RWPE1 (cell line): ENCODE results near the gene POLR3B.

Source experiments
- CTCF ChIA-PET: fragments of 350-600 bp; sonication (Branson Sonifier 250); formaldehyde crosslinking; extraction: SDS; loops from one replicate; lab custom pipeline; 2021; lab: Yijun Ruan, JAX
- POLR2A ChIA-PET: fragments of 400-600 bp; formaldehyde crosslinking; extraction: SDS; loops from one replicate; lab custom pipeline; 2020; ENCODE audit warnings: antibody characterized with exemption; ENCODE audit not compliant: low non-redundant PET; lab: Yijun Ruan, JAX
- DNase-seq: peaks from one replicate; pipeline ENCODE4 v3.0.0; 2012; ENCODE audit warnings: low spot score
- H3K27ac ChIP-seq: fragments of 450-650 bp; 2 replicates; pipeline ENCODE4 v1.5.1; 2017
- TF ChIP-seq, protein P1 (sequence below): fragments of 450-650 bp; conservative IDR thresholded peaks from 2 replicates; pipeline ENCODE4 v1.5.1; 2017; ENCODE audit warnings: low read depth, mild to moderate bottlenecking

Gene POLR3B

DNA sequence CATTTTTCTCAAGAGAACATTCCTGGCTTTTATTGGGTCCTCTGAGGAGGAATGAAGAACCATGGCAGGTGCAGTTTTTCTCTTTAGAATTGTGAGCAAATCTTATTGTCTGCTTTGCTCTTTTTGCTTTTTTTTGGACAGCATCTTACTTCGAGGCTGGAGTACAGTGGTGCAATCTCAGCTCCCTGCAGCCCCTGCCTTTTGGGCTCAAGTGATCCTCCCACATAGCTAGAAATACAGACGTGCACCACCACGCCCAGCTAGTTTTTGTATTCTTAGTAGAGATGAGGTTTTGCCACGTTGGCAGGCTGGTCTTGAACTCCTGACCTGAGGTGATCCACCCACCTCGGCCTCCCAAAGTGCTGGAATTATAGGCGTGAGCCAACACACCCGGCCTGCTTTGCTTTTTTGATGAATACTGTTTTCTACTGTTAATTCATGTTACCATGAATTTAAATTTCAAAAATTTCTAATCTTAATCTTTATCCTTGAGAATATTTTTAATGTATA, 71.5 kb downstream of the POLR3B start:
- no peak overlapping the region for H3K27ac ChIP-seq
- CTCF ChIA-PET = no interaction called here
- DNase-seq = no peak
- POLR2A ChIA-PET = no interaction called here
- TF ChIP-seq, protein P1, sequence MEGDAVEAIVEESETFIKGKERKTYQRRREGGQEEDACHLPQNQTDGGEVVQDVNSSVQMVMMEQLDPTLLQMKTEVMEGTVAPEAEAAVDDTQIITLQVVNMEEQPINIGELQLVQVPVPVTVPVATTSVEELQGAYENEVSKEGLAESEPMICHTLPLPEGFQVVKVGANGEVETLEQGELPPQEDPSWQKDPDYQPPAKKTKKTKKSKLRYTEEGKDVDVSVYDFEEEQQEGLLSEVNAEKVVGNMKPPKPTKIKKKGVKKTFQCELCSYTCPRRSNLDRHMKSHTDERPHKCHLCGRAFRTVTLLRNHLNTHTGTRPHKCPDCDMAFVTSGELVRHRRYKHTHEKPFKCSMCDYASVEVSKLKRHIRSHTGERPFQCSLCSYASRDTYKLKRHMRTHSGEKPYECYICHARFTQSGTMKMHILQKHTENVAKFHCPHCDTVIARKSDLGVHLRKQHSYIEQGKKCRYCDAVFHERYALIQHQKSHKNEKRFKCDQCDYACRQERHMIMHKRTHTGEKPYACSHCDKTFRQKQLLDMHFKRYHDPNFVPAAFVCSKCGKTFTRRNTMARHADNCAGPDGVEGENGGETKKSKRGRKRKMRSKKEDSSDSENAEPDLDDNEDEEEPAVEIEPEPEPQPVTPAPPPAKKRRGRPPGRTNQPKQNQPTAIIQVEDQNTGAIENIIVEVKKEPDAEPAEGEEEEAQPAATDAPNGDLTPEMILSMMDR = no peak

DNA sequence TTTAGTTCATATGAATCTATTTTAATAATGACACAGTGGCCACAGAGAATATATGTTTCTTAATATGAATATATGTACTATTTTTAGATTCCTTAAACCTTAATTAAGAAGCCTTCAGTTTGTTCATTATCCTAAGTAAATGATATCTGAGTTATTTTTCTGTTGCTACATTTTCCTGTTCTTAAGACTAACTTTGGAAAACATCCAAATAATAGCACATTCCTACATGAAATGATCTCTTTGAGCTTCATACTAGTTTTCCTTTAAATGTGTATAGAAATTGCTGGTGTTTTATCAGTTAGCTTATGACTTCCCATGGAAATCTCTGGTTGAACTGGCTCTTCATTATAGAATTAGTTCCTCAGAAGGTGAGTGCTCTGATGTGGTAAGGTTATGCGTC, 72.1 kb downstream of the POLR3B start:
- ChIA-PET POLR2A (no interaction called here), CTCF (no interaction called here)
- DNase-seq = no peak
- no peak overlapping the region for H3K27ac ChIP-seq
- TF ChIP-seq, protein P1 = no peak

DNA sequence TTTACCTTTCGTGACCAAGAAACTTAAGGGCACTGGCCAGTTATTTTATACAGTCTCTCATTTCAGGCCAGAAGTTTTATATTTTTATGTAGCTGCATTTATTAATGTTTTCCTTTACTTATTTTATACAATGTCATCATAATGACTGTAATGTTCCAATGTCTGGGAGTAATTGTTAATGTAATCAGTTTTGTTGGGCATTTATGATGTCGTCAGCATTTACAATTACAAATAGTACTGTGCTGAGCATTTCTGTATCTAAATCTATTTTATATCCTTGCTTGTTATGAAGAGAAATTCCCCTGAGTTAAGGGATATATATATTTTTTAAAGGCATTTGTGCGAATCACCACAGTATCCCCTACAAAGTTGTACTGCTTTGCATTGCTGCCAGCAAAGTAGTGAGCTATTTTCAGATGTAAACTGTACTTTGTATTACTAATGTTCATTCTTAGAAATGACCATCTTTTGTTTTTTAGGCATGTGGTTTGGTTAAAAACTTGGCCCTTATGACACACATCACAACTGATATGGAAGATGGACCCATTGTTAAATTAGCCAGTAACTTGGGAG, 74.4 kb downstream of the POLR3B start:
- no peak for DNase-seq
- H3K27ac ChIP-seq = no peak overlapping the region
- ChIA-PET POLR2A (no interaction called here), CTCF (no interaction called here)
- TF ChIP-seq, protein P1 = no peak

DNA sequence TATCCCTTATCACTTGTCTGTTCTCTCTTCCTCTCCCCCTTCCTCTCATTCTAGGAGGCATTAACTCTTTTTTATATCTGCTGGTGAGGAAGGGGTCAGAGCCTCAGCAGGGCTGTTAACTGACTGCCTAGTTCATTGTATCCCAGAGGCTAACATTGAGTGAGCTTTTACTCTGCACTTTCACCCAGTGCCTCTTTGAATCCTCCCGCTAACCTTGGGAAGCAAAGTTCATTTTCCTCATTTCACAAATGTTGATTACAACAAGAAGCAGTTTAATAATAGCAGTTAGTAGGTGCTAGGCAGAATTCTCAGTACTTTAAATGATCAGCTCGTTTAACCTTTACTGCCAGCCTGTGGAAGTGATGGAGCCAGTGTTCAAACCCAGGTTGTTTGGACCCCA, 75.5 kb downstream of the POLR3B start:
- H3K27ac ChIP-seq = no peak overlapping the region
- no peak for DNase-seq
- CTCF ChIA-PET = interaction anchor here (1.1 kb wide), 1 partner anchor 421 kb away, joined by 3 read pairs; no protein-coding TSS in a partner anchor
- POLR2A ChIA-PET = no interaction called here
- TF ChIP-seq, protein P1 = no peak

DNA sequence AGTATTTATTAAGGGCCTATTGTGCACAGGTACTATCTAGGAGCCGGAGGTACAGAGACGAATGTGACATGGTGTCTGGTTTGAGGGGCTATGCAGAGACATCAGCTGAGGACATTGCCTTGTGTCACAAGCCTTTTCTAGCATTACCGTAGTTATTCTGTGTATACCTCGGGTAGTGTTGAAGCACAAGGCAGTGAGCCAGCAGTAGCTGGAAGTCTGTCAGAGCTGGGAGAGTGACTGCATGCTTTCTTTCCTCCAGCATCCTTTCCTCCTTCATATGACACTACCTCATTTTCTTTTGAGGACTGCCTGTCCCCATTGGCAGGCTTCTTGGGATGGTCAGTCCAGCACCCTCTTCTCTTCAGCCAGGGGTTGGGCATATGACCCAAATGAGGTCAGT, 77.0 kb downstream of the POLR3B start:
- CTCF ChIA-PET = interaction anchor here (1.0 kb wide), 1 partner anchor 15 kb away, joined by 4 read pairs; no protein-coding TSS in a partner anchor
- POLR2A ChIA-PET = no interaction called here
- TF ChIP-seq, protein P1 = no peak

DNA sequence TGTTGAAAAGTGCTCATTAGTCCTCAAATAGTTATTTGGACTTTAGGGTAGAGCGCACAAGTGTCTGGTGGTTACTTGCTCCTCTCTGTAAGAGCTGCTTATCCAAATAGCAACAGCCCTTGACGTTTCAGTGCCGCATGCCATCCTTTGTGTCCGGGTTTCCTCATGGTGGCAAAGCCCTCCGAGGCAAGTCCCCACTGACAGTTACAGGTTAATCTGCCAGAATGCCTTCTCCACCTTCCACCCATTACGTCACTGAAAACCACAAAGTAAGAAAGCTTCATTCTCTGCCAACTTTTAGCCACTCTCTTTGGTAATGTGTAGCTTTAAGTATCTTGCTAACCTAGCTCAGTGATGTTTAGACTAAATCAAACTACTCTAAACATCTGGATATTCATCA, 78.6 kb downstream of the POLR3B start:
- CTCF ChIA-PET = no interaction called here
- no peak overlapping the region for H3K27ac ChIP-seq
- no peak for DNase-seq
- POLR2A ChIA-PET = no interaction called here
- TF ChIP-seq, protein P1 = no peak

More for the DNA sequence above, 77.0 kb downstream of the POLR3B start:
- H3K27ac ChIP-seq = no peak overlapping the region
- no peak for DNase-seq
